GM19043 (cell line): ENCODE results near the gene DNAI1.

ENCODE experiments used
- ATAC-seq: cut with Tn5 transposase; IDR thresholded peaks from one replicate; pipeline ENCODE4 v1.9.1; 2021; ENCODE audit warnings: low read depth; ENCODE audit not compliant: unreplicated experiment

The DNAI1 gene

GRCh38 chr9:34485822-34486221 lies 27.2 kb downstream of the DNAI1 start:
- no peak for ATAC-seq

- no peak for ATAC-seq
These were observed 28.0 kb downstream of the DNAI1 start for GRCh38 chr9:34486572-34486971.

- no peak for ATAC-seq
These were observed 31.8 kb downstream of the DNAI1 start for GRCh38 chr9:34490360-34490759.

- no peak for ATAC-seq
These were observed 32.2 kb downstream of the DNAI1 start for GRCh38 chr9:34490760-34491159.

GRCh38 chr9:34491596-34491995 lies 33.0 kb downstream of the DNAI1 start:
- ATAC-seq, result no peak

- ATAC-seq, result no peak
These were observed 33.4 kb downstream of the DNAI1 start for GRCh38 chr9:34492051-34492450.

- no peak for ATAC-seq
These were observed 35.4 kb downstream of the DNAI1 start for GRCh38 chr9:34493972-34494535.

GRCh38 chr9:34496149-34496712 lies 37.6 kb downstream of the DNAI1 start:
- no peak for ATAC-seq

GRCh38 chr9:34498553-34498952 lies 39.9 kb downstream of the DNAI1 start:
- ATAC-seq, result no peak

GRCh38 chr9:34499076-34499475 lies 40.5 kb downstream of the DNAI1 start:
- ATAC-seq, result no peak

GRCh38 chr9:34500623-34501267 lies 42.1 kb downstream of the DNAI1 start:
- no peak for ATAC-seq

GRCh38 chr9:34501372-34501771 lies 42.8 kb downstream of the DNAI1 start:
- ATAC-seq, result no peak

- no peak for ATAC-seq
These were observed 43.4 kb downstream of the DNAI1 start for GRCh38 chr9:34501889-34502425.

GRCh38 chr9:34502471-34502870 lies 43.9 kb downstream of the DNAI1 start:
- no peak for ATAC-seq

GRCh38 chr9:34502891-34503290 lies 44.3 kb downstream of the DNAI1 start:
- no peak for ATAC-seq

GRCh38 chr9:34503406-34503805 lies 44.8 kb downstream of the DNAI1 start:
- no peak for ATAC-seq

GRCh38 chr9:34505370-34506120 lies 46.9 kb downstream of the DNAI1 start:
- ATAC-seq, result no peak

GRCh38 chr9:34506623-34507022 lies 48.0 kb downstream of the DNAI1 start:
- ATAC-seq, result no peak

GRCh38 chr9:34507556-34507955 lies 49.0 kb downstream of the DNAI1 start:
- no peak for ATAC-seq

- no peak for ATAC-seq
These were observed 49.4 kb downstream of the DNAI1 start for GRCh38 chr9:34507966-34508365.

- no peak for ATAC-seq
These were observed 49.9 kb downstream of the DNAI1 start for GRCh38 chr9:34508463-34508862.
